Activated CD8-positive, alpha-beta memory T cell treated with anti-CD3 and anti-CD28 coated beads for 36 hours (primary cell): Measurements from ENCODE around the gene SLC27A5. TPM values are rescaled to one million over a fixed set of nuclear protein-coding genes. Genes with fewer than 3 reads are reported as not detected.
"Not testable (repeated sequence)": the region's sequence is repeated elsewhere in the genome, so short reads cannot be mapped to it uniquely, and the experiment has no call there.

Experiments
- CTCF ChIA-PET: fragments of 350-600 bp; sonication (Branson Sonifier 250); formaldehyde crosslinking; loops from one replicate; lab custom pipeline; 2021; ENCODE audit warnings: antibody characterized with exemption; lab: Charles Lee
- POLR2A ChIA-PET: fragments of 350-600 bp; sonication (Branson Sonifier 250); formaldehyde crosslinking; loops from one replicate; lab custom pipeline; 2021; ENCODE audit warnings: antibody characterized with exemption; lab: Charles Lee
- total RNA-seq, 2 experiments: library from RNA; stranded (reverse); gene quantifications; one replicate each; pipeline ENCODE4 v1.2.3, GENCODE V29; 2021

The SLC27A5 gene
- total RNA-seq, 2 experiments from 2014 or later, result 24.3 to 24.5 TPM

DNA sequence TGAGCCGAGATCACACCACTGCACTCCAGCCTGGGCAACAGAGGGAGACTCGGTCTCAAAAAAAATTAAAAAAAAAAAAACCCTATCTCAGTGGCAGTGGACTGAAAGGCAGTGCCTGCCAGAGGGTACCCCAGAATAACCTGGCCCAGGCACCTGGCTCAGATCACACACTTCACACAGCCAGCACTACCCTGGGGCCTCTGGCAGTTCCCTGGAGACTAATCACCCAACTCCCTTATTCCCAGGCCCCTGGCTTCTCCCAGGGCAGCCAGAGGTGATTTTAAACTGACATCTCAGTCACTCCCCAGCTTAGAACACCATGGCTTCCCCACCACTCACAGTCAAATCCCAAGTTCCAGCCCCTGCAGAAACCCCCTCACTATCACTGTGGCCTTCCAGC, 3.5 kb upstream of the SLC27A5 start:
- ChIA-PET POLR2A (no interaction called here), CTCF (interaction anchor here (0.9 to 3.2 kb wide), 3 partner anchors 15 to 66 kb away, joined by 3 to 20 read pairs (median 9); no protein-coding TSS in a partner anchor)

DNA sequence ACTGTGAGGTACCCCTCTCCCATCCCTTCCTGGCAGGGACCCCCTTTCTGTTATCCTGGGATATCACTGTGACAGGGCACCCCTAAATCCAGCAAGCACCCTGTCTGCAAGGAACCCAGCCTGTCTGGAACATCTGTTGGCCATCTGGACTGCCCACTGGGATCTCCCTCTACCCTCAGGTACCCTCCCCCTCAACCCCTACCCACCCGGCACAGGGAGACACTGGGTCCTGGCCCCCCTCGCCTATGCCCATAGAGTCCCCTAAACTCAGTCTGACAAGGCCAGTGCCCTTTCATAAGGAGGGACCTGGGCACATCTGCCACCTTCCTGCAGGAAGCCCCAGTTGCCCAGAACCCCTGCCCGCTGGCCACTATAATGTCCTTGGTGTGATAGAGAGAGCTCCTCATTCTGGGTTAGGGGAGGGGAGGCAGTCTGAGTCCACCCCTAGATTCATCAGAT, 2.8 kb upstream of the SLC27A5 start:
- POLR2A ChIA-PET, result interaction anchor here (0.8 to 1.5 kb wide), 6 partner anchors 15 to 152 kb away, joined by 3 to 5 read pairs (median 4); partner anchors contain the start of genes TRIM28 and UBE2M
- CTCF ChIA-PET, result interaction anchor here (0.7 to 3.2 kb wide), 13 partner anchors 14 to 66 kb away, joined by 3 to 20 read pairs (median 4); partner anchors contain the start of gene CHMP2A

DNA sequence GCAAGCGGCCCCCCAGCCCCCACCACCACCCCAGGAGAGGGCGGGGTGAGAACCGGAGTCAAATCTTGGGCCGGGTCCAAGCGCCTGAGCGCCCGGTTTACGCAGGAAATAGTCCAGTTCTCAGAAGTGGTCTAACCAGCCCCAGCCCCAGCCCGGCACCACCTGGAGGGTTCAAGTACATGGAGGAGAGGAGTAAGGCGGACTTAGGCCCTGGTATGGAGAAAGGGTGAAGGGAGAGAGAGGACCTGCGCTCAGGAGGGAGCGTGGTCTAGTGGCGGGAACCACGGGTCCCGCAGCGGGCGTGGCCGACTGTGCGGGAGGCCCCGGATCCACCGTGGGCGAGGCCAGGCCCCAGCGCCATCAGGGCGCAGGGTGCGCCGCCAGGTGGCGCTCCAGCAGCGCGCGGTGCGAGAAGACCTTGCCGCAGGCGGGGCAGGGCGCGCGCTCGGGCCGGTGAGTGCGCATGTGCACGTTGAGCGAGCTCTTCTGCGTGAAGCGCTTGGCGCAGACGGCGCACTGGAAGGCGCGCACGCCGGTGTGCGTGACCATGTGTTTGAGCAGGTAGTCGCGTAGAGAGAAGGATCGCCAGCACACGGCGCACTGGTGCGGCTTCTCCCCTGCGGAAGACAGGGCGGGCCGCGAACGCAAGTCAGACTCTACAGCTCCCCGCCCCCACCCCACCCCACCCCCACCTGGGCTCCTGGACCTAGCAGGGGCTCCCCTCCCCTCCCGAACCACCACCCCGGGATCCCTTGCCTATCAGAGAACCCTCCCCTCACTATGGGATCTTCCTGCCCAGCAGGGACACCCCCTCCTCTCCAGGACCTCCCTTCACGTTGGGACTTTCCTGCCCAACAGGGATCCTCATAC, 2.1 kb upstream of the SLC27A5 start:
- ChIA-PET CTCF (interaction anchor here (0.7 to 3.2 kb wide), 12 partner anchors 14 to 67 kb away, joined by 3 to 20 read pairs (median 4); partner anchors contain the start of gene CHMP2A), POLR2A (interaction anchor here (0.7 to 1.5 kb wide), 7 partner anchors 15 to 151 kb away, joined by 3 to 5 read pairs (median 3); partner anchors contain the start of genes TRIM28 and UBE2M)

DNA sequence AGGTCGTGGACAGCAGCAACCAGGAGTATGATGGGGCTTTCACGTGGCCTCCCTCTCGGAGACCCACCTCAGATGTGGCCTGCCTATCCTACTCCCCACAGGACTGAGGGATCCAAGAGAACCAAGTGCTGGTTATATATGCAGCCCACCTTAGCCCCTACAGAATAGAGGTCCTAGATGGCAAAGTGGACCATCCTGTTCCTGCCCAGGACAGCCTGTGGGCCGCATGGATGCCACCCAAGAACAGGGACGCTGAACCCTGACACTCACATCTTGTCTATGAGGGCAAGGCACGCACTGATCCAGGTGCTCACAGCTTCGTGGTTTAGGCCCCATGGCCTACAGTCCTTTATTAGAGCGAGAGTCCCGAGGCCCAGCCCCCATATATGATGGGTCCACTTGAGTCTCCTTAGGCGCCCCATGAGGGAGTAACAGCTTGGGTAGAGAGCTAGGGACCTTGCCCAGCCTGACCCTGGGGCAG, 1.5 kb upstream of the SLC27A5 start:
- ChIA-PET CTCF (interaction anchor here (1.0 to 3.2 kb wide), 9 partner anchors 13 to 68 kb away, joined by 3 to 20 read pairs (median 6); partner anchors contain the start of gene CHMP2A), POLR2A (interaction anchor here (0.7 to 1.5 kb wide), 7 partner anchors 14 to 166 kb away, joined by 3 to 5 read pairs (median 3); partner anchors contain the start of genes TRIM28 and UBE2M)

DNA sequence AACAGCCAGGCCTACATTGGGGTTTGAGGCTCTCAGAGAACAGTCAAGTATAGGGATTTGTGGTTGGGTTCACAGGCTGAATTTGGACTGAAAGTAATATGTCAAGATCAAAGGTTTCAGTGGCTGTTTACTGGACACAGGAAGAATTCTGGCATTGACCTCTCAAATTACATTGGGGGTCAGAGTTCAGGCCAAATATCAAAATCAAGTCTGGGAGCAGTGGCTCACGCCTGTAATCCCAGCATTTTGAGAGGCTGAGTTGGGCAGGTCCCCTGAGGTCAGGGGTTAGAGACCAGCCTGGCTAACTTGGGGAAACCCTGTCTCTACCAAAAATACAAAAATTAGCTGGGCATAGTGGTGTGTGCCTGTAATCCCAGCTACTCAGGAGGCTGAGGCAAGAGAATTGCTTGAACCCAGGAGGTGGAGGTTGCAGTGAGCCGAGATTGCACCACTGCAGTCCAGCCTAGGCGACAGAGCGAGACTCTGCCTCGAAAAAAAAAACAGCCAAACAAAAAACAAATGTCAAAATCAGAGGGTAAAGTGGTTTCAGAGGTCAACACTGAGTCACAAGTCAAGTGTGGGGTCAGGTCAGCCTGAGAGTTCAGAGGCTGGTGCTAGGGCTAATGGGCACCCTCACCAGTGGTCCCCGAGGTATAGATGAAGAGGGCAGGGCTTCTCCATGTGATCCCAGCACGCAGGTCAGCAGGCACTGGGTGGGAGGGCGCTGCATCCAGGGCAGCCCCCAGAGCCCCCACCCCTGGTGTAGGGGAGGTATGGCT, 1.5 kb downstream of the SLC27A5 start:
- ChIA-PET CTCF (no interaction called here), POLR2A (interaction anchor here (0.6 to 1.2 kb wide), 2 partner anchors 10 to 11 kb away, joined by 3 to 4 read pairs; partner anchors contain the start of gene ZBTB45)

DNA sequence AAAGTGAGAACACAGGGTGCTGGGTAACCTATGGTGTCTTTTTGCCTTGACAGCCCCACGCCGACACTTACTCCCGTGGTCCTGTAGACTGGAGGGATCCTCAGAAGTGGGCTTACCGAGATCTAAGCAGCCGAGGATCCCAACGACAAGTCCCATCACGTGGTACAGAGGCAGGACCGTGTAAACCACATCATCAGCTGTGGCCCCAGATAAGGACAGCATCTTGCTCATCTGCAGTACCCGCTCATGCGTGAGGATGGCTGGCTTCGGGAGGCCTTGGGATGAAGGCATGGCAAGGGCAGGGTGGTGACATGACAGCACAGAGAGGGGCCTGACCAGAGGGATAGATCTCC, 2.1 kb downstream of the SLC27A5 start:
- ChIA-PET POLR2A (interaction anchor here (0.6 kb wide), 1 partner anchor 14 kb away, joined by 3 read pairs; no protein-coding TSS in a partner anchor), CTCF (no interaction called here)

DNA sequence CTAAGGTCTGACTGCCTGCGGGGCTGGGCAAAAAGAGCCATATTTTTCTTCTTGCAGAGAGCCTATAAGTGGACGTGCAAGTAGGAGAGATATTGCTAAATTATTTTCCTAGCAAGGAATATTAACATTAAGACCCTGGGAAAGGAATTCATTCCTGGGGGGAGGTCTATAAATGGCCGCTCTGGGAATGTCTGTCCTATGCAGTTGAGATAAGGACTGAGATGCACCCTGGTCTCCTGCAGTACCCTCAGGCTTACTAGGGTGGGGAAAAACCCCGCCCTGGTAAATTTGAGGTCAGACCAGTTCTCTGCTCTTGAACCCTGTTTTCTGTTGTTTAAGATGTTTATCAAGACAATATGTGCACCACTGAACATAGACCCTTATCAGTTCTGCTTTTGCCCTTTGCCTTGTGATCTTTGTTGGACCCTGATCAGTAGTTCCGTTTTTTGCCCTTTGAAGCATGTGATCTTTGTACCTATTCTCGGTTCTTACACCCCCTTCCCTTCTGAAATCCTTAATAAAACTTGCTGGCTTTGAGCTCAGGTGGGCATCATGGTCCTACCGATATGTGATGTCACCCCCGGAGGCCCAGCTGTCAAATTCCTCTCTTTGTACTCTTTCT, 4.1 kb downstream of the SLC27A5 start:
- POLR2A ChIA-PET, result not testable (repeated sequence)

DNA sequence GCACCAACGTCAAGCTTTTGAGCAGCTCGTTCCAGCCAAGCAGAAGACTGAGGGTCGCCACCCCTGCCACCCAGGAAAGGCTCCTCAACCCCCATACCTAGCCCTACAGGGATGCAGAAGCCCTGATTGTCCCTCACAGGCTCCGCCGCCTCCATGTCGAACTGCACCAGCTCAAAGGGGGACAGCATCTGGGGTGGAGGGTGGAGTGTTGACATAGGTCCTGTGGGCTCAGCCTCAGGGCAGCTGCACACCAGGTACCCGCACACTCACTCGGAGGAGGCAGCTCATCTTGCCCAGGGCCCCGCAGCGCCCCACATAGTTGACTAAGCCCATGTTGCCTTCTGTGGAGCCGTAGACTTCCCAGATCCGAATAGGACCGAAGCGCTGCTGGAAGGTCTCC, 11.6 kb downstream of the SLC27A5 start:
- ChIA-PET POLR2A (interaction anchor here (1.6 to 2.7 kb wide), 2 partner anchors 11 to 19 kb away, joined by 4 to 9 read pairs; partner anchors contain the start of genes SLC27A5 and ZBTB45), CTCF (interaction anchor here (0.6 to 4.0 kb wide), 5 partner anchors 13 to 281 kb away, joined by 3 to 20 read pairs (median 6); partner anchors contain the start of gene ZBTB45)

More for the DNA sequence above, 4.1 kb downstream of the SLC27A5 start:
- CTCF ChIA-PET, result interaction anchor here (1.3 kb wide), 1 partner anchor 11 kb away, joined by 5 read pairs; no protein-coding TSS in a partner anchor

DNA sequence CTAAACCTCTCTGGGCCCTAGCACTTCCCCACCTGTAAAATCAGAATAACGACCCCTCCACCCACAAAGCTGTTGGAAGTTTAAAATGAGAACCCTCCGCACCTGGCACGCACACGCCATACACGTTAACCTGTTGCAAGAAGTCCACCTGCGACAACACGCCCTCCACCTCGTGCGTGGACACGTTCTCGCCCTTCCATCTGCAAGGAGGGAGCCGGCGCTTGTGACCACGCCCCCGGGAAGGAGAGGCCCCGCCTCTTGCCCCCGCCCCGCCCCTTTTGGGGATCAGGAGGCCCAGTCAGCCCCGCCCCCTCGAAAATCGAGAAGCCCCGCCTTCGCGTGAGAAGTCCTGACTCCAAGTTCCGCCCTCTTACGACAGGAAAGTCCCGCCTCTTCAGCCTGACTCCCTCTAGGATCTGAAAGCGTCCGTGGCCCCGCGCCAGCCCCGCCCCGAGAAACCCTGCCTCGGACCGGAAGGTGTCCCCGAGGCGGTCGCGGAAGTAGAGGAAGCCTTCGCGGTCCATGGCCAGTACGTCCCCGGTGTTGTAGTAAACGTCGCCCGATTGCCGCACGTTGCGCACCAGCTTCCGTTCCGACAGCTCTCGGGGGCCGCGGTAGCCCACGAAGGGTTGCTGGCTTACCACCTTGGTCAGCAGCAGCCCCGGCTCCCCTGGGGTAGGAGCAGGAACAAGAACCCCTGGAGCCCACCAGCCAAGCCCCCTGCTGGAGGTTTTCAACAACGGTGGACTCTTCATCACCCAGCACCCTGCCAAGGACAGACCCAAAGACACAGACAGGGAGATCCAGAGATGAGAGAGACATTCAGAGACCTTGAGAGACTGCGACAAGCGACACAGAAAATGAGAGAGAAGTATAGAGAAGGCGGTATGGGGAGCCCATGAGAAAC, 12.5 kb downstream of the SLC27A5 start:
- POLR2A ChIA-PET, result interaction anchor here (1.6 to 2.7 kb wide), 3 partner anchors 12 to 20 kb away, joined by 4 to 9 read pairs (median 5); partner anchors contain the start of genes SLC27A5 and ZBTB45
- CTCF ChIA-PET, result interaction anchor here (1.0 to 4.0 kb wide), 6 partner anchors 10 to 280 kb away, joined by 3 to 20 read pairs (median 4); partner anchors contain the start of gene ZBTB45

DNA sequence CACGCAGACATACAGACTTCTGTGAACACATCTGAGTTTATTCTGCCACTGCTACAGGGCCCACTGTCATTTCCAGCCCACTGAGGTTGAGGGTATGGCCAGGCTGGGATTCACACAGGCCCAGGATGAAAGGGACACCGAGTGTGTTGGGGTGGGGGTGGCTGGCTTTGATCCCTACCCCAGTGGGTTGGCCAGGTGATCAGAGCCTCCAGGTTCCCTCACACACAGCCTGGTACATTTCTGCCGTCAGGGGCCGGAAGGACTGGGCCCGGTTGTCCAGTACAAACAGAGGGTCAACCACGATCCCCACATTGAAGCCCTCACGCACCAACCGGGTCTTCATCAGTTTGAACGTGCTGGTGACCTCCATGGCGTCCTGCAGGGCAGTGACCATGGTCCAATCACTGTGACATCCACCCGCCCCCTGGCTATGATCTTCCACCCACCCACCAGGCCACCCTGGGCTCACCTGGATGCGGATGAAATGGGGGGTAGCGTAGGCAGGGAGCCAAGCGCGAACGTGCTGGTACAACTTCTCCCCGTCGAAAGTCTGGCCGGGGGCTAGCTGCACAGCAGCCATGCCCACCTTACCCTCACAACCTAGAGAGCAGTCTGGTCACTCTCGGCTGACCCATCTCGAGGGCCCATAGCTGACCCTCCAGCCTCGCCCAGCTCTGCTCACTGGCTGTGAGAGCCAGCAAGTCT, 13.3 kb downstream of the SLC27A5 start:
- POLR2A ChIA-PET, result interaction anchor here (1.6 to 2.7 kb wide), 2 partner anchors 15 to 21 kb away, joined by 5 to 9 read pairs; partner anchors contain the start of gene ZBTB45
- CTCF ChIA-PET, result interaction anchor here (1.0 to 4.0 kb wide), 3 partner anchors 10 to 23 kb away, joined by 3 to 20 read pairs (median 3); no protein-coding TSS in a partner anchor

DNA sequence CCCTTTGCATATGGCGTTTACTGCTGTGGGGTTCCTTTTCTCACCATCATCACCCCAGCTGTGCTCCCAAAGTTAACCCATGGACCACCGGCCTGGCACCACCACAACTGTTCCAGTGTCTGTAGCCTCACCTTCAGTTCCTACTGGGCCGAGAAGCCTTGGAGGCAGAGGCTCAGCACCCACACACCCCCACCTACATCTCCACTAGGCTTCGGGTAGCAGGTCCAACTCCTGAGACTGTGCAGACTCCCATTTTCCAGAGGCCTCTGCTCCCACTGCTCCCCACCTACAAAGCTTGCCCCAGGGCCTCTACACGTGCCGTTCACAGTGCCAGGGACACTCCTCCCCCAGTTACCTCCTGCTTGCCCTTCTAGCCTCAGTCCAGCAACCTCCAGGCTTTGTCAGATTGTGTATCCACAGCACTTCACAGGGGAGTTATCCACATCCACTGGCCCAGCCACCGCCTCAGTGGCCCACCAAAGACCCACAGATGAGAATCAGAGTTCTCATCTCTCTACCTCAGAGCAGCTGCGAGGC, 14.1 kb downstream of the SLC27A5 start:
- POLR2A ChIA-PET, result no interaction called here

DNA sequence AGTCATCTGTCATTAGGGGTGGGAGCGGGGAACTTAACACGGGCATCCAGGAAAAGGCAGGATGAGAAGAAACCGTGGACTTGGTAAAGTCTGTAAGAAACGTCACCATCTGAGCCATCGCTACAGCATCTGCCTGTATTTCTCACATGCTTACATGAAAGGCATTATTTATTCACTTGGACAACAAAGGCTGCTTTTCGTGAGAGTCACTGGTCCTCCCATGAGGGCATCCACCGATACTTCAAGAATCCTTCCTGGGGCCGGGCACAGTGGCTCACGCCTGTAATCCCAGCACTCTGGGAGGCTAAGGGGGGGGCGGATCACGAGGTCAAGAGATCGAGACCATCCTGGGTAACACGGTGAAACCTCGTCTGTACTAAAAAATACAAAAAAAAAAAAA, 19.5 kb downstream of the SLC27A5 start:
- POLR2A ChIA-PET, result no interaction called here
- CTCF ChIA-PET, result no interaction called here

More for the DNA sequence above, 14.1 kb downstream of the SLC27A5 start:
- CTCF ChIA-PET, result no interaction called here

DNA sequence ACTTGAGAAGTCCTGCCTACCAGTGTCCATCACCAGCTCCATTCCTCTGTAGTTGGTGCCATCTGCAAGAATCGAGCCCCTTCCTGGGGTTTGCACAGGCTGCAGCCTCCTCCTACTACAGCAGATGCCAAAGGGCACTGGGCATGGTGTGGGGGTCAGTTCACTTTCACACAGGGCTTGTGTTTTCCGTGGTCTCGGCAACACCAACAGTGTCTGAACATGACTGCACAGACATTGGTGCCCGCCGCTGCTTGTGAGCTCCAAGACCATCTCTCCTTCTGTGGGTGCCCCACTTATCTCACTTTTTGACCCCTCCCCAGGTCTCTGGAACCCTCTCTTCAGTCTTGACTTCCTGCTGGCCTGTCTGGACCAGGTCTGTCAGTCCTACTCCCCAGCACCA, 20.4 kb downstream of the SLC27A5 start:
- ChIA-PET POLR2A (interaction anchor here (2.9 kb wide), 1 partner anchor 16 kb away, joined by 13 read pairs; the partner anchor contains the start of gene ZNF446), CTCF (interaction anchor here (3.2 kb wide), 1 partner anchor 28 kb away, joined by 13 read pairs; the partner anchor contains the start of gene ZBTB45)

DNA sequence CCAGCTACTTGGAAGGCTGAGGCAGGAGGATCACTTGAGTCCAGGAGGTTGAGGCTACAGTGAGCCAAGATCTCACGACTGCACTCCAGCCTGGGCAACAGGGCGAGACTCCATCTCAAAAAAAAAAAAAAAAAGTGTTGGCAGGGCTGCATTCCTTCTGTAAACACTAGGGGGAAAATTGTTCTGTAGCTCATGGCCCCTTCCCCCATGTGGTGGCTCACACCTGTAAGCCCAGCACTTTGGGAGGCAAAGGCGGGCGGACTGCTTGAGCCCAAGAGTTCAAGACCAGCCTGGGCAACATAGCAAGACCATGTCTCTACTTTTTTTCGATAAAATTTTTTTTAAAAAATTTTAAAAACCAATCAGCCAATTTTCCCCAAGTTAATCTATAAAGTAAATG, 27.4 kb downstream of the SLC27A5 start:
- ChIA-PET CTCF (interaction anchor here (0.7 to 1.0 kb wide), 2 partner anchors 30 to 223 kb away, joined by 3 read pairs; no protein-coding TSS in a partner anchor), POLR2A (interaction anchor here (0.6 kb wide), 2 partner anchors 122 to 180 kb away, joined by 3 to 5 read pairs; no protein-coding TSS in a partner anchor)

DNA sequence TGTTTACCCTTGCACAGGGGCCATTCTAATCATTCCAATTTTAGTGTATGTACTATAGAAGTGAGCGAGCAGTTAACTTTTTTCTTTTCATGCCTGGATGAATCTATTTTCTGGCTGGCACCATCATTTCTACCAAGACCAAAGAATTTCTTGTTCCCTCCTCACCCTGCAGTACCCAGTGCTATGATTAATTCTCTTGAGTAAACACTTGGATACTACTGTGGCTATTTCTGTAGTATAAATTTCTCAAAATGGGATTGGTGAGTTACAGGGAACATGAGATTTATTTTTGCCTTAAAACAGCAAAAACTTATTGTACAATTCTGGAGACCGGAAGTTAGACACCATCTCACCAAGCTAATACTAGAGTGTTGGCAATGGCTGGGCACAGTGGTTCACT, 28.0 kb downstream of the SLC27A5 start:
- ChIA-PET CTCF (interaction anchor here (0.7 to 1.0 kb wide), 2 partner anchors 30 to 223 kb away, joined by 3 read pairs; no protein-coding TSS in a partner anchor), POLR2A (no interaction called here)
